MV-4-11 (cell line): Measurements from ENCODE around the gene AP5S1.
A peak's percentile ranks its signal among the peaks of the same experiment; 100 is the strongest.

Source experiments
- DNase-seq: peaks from one replicate; lab custom pipeline; 2025; lab: John Stamatoyannopoulos, UW

AP5S1 gene

GRCh38 chr20:3875378-3875974 is 55.1 kb downstream of the AP5S1 start:
- peak; percentile 9 for DNase-seq

GRCh38 chr20:3876000-3876399 is 55.7 kb downstream of the AP5S1 start:
- DNase-seq = no peak

GRCh38 chr20:3876676-3877075 is 56.3 kb downstream of the AP5S1 start:
- no peak for DNase-seq
